ENCODE data around the gene FAM200A. TPM values are rescaled to one million over a fixed set of nuclear protein-coding genes. Genes with fewer than 3 reads are reported as not detected.
A peak's percentile ranks its signal among the peaks of the same experiment; 100 is the strongest.
"Not testable (repeated sequence)": the region's sequence is repeated elsewhere in the genome, so short reads cannot be mapped to it uniquely, and the experiment has no call there.

The FAM200A gene
- total and polyA plus RNA-seq, 8 donors: 4.1 to 16.4 (median 15.3) TPM

GRCh38 chr7:99594948-99595745 is 43.2 kb upstream of the FAM200A start:
- Histone ChIP-seq H3K9me3 (no peaks in the 10 kb centered on the region), H3K27ac (no peak overlapping the region), H3K4me1 (no peaks in the 10 kb centered on the region), H3K36me3 (no peaks in the 10 kb centered on the region), H3K4me3 (no peak overlapping the region), H3K27me3 (no peaks in the 10 kb centered on the region)
- no peak for ATAC-seq
- no peak for DNase-seq
- TF ChIP-seq, protein P1, sequence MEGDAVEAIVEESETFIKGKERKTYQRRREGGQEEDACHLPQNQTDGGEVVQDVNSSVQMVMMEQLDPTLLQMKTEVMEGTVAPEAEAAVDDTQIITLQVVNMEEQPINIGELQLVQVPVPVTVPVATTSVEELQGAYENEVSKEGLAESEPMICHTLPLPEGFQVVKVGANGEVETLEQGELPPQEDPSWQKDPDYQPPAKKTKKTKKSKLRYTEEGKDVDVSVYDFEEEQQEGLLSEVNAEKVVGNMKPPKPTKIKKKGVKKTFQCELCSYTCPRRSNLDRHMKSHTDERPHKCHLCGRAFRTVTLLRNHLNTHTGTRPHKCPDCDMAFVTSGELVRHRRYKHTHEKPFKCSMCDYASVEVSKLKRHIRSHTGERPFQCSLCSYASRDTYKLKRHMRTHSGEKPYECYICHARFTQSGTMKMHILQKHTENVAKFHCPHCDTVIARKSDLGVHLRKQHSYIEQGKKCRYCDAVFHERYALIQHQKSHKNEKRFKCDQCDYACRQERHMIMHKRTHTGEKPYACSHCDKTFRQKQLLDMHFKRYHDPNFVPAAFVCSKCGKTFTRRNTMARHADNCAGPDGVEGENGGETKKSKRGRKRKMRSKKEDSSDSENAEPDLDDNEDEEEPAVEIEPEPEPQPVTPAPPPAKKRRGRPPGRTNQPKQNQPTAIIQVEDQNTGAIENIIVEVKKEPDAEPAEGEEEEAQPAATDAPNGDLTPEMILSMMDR (IDR thresholded peaks at IDR 0.05): no peak
- intact Hi-C loops (cut with DNase I): no loop called here

DNA sequence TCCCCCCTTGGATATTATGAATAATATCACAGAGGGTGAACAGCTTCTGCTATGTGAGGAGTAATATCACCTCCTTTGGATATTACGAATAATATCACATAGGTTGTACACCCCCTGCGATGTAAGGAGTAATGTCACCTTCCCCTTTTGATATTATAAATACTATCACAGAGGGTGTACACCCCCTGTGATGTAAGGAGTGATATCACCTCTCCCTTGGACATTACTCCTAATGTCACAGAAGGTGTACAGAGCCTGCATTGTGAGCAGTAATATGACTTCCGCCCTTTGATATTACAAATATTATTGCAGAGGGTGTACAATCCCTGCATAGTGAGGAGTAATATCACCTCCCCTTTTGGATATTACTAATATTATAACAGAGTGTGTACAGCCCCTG is 37.0 kb upstream of the FAM200A start:
- TF ChIP-seq, protein P1 (IDR thresholded peaks at IDR 0.05): no peak
- Histone ChIP-seq H3K27me3 (no peaks in the 10 kb centered on the region), H3K27ac (no peak overlapping the region), H3K4me1 (no peaks in the 10 kb centered on the region), H3K4me3 (no peak overlapping the region), H3K36me3 (no peaks in the 10 kb centered on the region), H3K9me3 (no peaks in the 10 kb centered on the region)
- no peak for ATAC-seq
- no peak for DNase-seq
- intact Hi-C loops (cut with DNase I): no loop called here

- H3K27me3 ChIP-seq: peaks cover 0 to 13% of the 10 kb centered on the region in 2 donors
- H3K36me3 ChIP-seq; H3K9me3 ChIP-seq; H3K27ac ChIP-seq; intact Hi-C loops (cut with DNase I); DNase-seq; ATAC-seq: not testable (repeated sequence)
- peaks cover 5 to 15% of the 10 kb centered on the region in 2 donors for H3K4me1 ChIP-seq
- H3K4me3 ChIP-seq: peak overlapping the region; percentile 45 to 58
Measured at GRCh38 chr7:99580778-99581332, 28.9 kb upstream of the FAM200A start.

GRCh38 chr7:99579956-99580777 is 28.3 kb upstream of the FAM200A start:
- Histone ChIP-seq H3K36me3 (no peaks in the 10 kb centered on the region), H3K4me3 (peak overlapping the region; percentile 45 to 58), H3K27ac (no peak overlapping the region), H3K9me3 (no peaks in the 10 kb centered on the region), H3K27me3 (peaks cover 0 to 13% of the 10 kb centered on the region in 2 donors), H3K4me1 (peaks cover 5 to 15% of the 10 kb centered on the region in 2 donors)
- DNase-seq: peak in 3 of 4 donors; percentile 59 to 80 (median 73)
- TF ChIP-seq, protein P1 (IDR thresholded peaks at IDR 0.05): no peak
- ATAC-seq: peak; percentile 76
- intact Hi-C loops (cut with DNase I): no loop called here

DNA sequence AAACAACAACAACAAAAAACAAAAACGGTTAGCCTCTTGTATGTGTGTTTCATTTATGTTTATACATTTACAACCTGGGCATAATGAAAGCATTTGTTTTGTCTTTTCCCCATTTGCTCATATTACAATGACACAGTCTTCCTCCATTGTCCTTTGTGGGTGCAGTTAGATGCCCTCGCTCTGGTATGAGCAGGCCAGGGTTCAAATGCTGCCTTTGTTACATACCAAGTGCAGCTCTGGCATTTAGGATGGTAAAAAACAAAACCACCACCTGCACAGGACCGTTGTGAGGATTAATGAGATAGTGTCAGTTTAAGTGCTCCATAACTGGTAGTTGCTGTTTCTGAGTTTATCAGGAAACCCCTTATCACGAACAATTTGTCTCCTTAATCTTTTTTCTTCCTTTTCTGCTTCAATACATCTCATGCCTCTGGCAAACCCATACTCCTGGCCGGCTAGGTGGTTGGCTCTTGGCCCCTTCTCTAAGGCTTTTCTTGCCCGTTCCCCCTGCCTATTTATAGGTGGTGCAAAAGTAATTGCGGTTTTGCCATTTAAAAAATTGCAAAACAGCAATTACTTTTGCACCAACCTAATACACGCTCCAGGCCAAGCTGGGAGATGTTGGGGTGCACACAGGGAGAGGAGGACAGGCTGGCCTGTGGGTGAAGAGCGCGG is 27.5 kb upstream of the FAM200A start:
- Histone ChIP-seq H3K36me3 (peaks cover 0 to 6% of the 10 kb centered on the region in 2 donors), H3K4me3 (peak overlapping the region; percentile 45 to 58), H3K27ac (no peak overlapping the region), H3K4me1 (peaks cover 5 to 15% of the 10 kb centered on the region in 2 donors), H3K27me3 (peaks cover 0 to 13% of the 10 kb centered on the region in 2 donors), H3K9me3 (no peaks in the 10 kb centered on the region)
- DNase-seq (no peak), ATAC-seq (no peak)
- TF ChIP-seq, protein P1 (IDR thresholded peaks at IDR 0.05): no peak
- intact Hi-C loops (cut with DNase I): no loop called here

Measured in left lung (tissue), 10 donors.